GM18868 (cell line): Measurements from ENCODE around the gene CPNE4.
"Not testable (repeated sequence)": the region's sequence is repeated elsewhere in the genome, so short reads cannot be mapped to it uniquely, and the experiment has no call there.

Experiments used
- ATAC-seq: cut with Tn5 transposase; IDR thresholded peaks from one replicate; pipeline ENCODE4 v1.9.1; 2021; ENCODE audit warnings: mild to moderate bottlenecking, moderate library complexity; ENCODE audit not compliant: unreplicated experiment

Gene CPNE4

DNA sequence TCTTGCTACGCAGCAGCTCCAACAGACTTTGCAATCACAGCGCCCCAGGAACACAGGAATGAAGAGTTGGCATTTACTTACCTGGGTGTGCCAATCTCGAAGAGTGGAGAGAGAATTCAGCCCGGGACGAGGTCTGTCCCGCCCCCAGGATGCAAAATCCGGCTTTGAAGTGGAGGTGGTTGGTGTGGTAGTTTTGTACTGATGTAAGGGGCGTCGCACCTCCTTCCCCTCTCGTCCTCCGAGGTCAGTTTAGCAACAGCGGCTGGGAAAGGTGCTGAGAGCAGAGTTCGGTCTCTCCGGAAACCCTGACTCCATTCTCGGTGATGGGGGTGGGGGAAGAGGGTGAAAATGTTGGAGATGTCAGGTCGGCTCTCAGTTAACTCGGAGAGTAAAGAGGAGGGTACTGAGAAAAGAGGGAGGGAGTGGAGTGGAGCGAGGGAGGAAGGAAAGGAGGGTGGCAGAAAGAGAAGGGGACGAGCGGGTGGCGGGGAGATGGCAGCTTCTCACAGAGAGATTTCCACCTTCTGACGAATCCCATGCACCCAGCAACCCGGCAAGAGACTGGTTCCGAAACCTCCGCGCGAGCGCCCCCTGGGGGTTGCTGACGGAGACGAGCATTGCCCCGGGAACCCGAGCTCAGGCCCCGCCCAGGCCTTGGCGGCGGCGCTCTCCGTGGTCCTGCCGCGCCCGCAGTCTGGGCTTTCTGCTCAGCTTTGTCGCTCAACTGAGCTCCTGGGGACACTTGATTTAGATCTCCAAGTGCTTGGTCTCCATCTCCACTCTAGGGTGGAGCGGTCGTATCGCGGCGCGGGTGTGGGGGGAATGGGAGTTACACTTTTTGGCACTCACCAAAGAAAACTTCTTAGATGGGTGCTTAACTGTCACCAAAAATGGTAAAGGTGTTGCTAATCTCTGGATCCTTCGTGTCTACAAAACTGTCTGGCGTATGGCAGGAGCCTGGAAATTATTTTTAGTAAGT lies at the start of gene CPNE4:
CPNE4 (minus strand) TSS at position 529 of the 979 bp plus-strand sequence.
- ATAC-seq: peak; percentile 94

DNA sequence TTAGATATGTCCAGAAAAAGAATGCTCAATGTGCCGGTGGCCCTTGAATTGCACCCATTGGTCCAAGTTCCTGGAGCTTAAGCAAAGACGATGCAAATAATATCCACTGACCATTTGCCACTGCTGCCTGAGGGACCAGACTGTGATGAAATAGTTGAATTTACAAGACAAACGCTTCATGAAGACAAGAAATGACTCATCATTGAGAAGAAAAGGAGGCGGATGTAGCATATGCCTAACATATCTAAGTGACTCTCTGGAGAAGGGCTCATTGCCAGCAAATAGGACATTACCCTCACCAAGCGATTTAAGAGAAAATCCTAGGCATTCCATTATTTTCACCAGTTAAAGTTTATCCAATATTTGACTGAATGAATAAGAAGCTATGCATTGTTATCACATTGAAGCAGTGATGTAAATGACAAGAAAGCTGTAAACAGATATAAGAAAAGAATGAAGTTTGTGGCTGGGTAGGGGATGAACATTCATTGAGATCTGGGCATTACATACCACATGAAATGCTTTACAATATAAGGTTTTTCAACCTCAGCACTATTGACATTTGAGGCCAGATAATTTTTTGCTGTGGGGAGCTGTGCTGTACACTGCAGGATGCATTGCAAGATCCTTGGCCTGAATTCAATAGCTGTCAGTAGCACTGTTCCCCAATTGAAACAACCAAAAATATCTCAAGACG lies 48.9 kb upstream of the CPNE4 start:
- no peak for ATAC-seq

DNA sequence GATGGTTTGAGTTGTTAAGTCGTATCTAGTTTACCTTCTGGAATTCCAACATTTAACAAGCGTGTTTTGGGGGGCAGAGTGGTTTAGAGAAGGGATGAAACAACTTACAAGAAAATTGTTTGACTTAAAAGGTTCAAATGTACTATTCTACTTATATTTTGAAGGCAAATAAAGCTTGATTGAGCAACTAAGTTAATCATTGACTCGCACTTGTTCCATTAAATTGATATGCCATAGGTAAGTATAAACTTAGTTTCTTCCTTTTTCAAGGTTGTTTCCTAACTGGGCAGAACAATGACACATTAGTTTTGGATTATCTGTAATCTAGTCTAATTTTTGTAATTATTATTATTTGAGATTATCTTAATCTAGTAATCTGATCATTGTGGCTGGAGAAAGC lies 48.3 kb upstream of the CPNE4 start:
- ATAC-seq: no peak

DNA sequence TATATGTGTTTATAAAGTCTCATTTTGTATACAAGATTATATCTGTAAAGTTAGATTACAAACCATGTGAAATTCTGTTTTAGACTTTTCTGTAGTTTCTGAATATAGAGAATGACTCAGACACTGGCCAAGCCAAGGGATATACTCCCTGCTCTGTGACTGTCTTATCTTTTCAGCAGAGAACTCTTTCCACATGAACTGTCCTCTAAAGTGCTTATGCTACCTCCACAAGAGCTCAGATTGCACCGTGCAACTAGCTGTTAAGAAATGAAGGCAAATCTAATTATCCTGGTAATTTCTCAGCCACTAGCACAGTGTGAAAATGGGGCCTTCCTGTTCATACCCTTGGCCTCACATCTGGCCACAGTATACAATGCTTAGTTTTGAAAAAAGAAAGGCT lies 44.3 kb upstream of the CPNE4 start:
- ATAC-seq: no peak

DNA sequence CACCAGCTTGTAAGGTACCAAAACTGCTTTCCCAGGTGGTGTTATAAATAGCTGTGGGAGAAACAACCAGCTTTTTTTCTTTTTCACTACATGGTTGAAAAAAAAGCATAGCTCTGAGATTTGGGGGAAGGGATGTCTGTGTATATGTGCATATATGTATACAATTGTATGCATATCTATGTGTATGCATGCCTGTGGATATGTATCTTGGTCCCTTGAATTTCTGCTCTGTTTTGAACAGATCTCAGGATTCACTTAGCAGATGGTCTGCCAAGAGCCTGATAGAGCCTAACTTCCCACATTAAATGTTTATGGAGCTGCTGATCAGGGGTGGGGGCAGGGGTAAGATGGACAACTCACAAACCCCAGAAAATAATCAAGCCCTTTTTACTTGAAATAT lies 39.0 kb upstream of the CPNE4 start:
- ATAC-seq: no peak

DNA sequence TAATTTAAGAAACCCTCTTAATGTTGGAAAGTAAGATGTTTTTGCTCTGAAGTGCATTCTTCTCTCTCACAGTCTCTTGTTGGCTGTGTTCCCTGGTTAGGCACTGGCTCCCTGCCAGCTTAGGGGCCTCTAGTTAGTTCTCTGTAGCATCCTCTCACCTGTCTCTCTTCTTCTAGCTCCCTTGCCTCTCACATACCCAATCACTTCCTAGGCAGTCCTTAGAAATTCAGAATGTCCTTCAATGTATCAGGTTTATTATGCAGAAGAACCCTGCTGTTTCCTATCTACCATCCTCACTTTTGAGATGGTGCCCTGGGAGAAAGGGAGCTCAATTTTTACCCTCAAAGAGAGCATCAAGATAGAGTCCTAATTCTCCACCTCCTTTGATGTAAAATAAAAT lies 36.2 kb upstream of the CPNE4 start:
- ATAC-seq: no peak

DNA sequence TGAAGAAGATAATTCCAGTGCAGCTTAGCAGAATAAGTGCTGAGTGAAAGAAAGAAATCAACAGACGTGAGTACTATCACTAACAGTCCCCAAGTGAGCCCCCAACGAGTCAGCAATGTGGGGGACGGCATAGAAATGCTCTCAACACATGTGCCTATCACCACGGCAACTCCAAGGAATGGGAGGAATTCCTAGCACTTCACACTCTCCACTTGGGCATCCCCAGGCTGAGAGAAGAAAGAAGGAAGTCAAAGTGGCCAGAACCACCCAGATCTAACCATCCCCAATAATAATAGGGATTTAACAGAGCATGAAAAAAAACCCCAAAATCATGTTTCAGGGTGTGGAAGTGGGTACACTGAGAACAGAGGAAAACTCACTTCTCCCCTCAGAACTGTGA lies 29.3 kb upstream of the CPNE4 start:
- ATAC-seq: no peak

DNA sequence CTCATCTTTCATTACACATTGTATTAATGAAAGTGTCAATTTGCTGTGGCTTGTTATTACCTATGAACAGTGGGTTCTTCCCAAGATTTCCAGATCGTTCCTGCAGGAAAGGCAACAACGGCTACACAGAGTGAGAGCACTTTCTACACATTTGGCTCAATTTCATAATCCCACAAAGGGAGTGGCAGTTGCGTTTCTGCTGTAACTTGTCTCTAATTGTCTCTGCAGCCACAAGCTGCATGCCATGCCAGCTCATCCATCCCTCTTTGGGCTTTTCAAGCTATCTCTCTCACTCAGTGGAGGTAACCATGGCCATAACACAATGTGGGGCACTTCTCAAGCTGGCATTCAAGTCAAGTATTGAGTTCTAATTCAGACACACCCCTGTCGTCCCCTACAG lies 27.7 kb upstream of the CPNE4 start:
- ATAC-seq: no peak

DNA sequence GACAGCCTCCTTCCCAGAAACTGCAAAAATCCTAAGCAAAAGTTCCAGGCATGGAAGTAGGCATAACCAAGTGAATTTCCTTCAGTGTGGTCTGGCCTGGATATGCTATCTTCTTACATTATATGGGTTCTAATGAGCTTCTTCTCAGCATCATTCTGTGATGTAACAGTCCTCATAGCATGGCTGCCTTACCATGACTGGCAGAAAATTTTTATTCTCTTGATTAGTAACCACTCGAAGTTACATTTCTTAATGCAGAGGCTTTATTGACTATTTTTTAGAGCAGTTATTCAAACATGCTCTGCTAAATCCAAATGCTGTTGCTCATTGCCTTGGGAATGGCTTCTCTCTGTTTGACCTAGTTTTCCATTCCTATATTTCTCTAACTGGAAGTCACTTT lies 21.1 kb upstream of the CPNE4 start:
- no peak for ATAC-seq

DNA sequence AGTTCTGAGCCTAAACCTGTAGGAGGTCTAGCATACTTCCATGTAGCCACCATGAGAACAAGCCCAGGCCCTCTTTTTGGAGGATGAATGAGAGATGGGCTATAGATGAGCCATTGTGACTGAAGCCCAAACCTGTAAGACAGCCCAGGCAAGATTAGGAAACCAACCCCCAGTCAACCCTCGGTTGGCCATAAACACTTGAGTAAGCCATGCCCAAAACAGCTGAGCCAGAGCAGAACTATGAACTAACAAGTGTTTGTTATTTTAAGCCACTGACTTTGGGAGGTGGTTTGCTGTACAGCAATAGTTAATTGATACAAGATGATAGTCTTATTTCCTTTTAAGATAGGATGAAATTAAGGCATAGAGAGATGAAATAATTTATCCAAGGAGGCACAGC lies 12.4 kb upstream of the CPNE4 start:
- ATAC-seq: no peak

DNA sequence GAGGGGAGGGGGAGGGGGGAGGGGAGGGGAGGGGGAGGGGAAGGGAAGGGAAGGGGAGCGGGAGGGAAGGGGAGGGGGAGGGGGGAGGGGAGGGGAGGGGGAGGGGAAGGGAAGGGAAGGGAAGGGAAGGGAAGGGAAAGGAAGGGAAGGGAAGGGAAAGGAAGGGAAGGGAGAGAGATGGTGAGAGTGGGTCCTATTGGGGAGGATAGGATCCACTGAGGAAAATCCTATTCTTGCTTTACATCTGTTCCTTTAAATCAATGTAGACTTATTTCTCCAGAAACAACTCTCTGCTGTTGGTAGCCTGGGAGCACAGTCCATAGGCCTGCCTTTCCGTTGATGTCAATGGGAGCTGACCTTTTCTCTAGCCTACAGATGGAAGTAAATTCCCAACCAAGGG lies 10.1 kb upstream of the CPNE4 start:
- not testable (repeated sequence) for ATAC-seq

DNA sequence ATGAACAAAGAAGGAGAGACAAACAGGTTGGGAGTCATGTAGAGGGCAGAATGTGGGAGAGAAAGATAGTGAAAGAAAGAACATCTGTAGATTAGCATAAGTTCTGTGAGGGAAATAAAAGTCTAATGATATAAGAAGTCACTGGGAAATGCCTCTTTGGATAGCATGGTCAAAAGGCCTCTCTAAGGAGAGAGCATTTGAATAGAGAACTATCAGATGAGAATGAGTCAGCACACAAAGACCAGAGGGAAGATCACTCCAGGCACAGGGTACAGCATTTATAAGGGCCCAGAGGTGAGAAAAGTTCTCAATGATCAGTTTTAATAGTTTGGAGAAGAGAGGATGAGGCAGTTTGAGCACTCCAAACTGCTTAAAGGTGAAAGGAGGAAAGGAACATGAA lies 7.9 kb upstream of the CPNE4 start:
- ATAC-seq: no peak

DNA sequence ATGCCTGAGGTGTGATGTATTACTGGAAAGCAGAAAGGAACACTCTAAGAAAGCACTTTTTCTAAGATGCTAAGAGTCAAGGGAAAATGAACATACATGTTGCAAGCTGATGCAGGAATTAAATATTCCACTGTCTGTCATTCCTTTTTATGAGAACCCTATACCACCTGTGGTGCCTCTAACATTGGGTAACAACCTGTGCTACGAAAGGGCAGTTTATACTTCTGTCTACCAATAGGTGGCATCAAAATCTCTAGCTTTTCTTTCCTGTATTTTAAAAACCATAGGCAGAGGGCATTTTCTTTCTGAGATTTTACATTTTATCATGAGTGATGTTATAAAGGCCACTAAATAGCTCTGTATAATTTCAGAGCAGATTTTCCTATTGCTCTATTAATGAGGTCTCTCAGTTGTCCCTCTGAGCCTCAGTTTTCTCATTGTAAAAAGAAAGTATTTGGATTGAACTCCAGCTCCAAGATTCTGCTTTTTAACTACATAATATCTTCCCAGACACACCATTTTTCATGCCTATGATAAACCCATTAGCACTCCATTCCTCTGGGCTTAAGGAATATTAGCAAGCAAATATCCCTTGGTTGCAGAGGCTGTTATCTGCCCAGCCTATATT lies 3.5 kb upstream of the CPNE4 start:
- no peak for ATAC-seq

DNA sequence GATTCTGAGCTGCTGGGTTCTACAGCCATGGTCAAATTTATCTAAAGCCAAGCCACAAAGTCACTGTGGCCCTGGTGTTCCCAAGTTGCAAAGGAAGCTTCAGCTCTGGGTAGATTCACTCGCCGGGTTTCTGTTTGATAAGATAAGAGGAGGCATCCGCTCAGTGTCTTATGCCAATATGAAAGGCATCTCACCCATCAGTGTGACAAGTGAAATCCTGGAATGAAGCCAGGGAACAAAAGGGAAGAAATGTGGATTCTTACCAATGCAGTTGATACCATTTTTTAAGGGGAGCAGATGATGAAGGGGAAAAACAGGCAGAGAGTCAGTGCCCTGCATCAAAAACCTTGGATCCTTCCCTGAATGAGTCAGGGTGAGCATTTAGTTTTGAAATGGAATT lies 2.8 kb upstream of the CPNE4 start:
- ATAC-seq: no peak

DNA sequence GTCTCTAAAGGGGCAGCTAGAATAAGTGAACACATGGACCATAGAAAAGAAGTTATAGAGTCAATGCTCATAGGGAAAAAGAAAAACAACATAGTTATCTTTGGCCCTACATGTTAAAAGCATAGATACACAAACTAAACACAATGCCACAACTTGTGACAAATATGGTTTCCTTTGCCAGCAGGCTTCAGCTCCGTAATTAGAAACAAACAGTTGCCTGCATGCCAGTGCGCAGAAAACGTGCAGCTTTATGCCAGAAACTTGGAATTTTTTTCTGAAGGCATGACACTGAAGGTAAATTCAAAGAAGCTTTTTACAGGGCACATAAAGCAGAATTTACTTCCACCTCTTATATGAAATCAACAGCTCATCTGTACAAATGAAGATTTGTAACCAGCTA lies 2.2 kb upstream of the CPNE4 start:
- ATAC-seq: no peak

DNA sequence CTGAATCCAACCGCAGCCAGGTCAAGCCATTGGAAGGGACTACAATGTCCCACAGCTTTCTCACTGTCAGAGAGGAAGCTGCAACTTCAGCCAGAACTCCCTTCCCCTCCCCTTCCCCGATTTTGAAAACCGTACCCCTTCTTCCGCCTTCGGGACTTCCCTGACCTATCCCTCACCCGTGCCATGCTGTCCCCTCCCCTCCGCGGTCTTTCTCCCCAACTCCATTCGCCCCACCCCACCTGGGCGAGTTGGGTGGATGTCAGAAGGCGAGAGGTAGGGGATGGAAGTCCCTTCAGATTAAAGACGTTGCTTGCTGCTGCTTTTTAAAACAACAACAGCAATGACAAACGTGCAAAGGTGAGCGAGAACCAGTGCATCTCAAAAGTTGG lies 723 bp downstream of the CPNE4 start:
- ATAC-seq: no peak

DNA sequence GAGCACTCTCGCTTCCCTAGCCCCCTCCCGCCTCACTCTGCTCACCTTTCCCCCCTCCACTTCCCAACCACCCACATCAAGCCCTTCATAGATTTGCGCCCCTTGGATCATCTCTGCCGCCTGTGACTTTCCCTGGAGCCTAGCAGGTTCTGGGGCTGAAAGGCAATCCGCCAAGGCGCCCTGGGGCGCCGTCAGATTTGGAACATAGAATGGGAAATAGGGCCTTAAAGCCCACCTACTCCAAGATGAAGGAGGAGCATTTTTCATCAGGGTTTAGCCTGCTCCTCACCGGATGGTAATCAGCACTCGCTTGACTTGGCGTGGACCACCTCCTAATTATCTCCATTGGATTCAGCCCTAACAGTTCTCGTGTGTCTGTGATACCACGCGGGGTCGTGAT lies 1.3 kb downstream of the CPNE4 start:
- ATAC-seq: no peak

DNA sequence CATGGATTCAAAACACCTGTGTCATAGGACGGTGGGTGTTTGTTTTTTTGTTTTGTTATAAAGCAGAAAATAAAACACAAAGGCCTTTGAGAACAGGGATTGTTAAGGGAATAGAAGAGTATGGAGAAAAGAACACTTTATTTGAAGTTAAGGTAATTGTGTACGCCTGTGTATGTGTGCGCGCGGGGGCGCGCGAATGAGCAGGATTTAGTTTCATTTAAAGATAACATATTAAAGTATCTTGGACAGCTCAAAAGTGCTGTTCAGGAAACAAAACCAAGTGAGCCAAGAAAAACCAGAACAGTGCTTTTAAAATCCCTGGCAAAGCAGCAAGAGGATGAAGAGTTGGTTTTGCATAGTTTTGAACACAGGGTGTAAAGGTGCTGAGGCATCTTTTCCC lies 1.9 kb downstream of the CPNE4 start:
- no peak for ATAC-seq

DNA sequence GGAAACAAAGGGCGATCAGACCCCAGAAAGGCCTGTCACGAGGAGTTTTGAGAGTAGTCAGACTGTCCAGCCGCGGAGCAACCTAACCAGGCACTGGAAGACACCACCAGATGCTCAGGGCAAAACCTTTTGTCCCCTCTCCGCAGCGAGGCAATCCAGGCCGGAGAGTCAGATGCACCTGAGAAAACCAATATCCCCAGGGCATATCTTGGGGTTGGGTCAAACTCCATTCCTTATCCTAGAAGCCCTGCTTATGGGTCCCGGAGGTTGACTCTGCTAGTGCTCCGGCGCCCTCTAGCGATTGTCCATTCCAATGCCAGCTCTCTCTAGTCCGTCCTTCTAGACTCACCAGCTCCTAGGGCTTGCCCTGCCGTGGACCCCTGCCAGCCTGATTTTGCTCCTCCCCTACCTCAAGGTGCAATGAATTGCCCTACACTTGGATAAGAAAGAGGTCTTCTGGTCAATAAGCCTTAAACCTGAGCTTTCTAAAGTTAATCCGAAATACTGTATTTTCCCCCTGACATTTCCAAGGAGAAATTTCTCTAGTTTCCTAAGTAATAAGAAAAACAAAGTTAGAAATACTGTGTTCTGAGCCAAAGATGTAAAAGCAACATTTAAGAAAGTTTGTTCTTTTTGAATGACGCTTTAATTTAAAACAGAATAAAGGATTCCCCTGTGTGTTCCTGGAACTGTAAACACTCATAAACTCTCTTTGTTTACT lies 5.5 kb downstream of the CPNE4 start:
- ATAC-seq: peak; percentile 91

DNA sequence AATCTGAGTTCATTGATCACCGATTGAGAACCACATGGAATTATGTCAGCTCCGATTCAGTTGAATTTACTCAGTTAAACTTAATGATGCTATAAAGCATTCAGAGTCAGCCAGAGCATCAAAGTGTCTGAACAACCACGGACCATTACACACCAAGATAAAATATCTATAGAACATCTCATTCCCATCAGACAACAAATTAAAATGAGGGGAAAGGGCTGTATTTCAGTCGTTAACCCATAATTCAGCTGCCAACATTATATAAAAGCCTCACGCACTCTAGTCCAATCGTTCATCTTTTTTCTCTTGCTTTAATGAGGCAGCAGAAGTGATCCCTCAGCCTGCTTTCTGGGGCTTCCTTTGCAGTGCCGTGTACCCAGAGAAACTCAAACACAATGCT lies 11.9 kb downstream of the CPNE4 start:
- ATAC-seq: no peak

DNA sequence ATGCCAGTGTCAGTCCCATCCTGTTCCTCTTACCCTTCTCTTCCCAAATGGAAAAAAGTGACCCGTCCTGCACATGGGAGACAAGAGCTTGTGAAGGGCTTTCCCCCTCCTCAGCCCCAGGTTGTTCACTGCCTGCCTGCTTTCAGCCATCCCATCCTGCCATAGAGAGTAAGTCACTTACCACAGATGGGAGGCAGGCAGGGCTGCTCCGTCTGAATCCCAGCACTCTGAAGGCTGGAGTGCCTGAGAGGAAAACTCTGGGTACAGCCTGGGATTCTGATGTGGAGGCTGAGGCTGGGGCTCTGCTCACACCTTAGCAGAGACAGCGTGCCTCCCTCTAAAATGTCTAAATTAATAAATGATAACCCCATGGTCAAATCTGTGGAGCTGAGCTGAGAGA lies 14.8 kb downstream of the CPNE4 start:
- no peak for ATAC-seq
